Measurements from ENCODE around the gene NDUFAF2. TPM values are rescaled to one million over a fixed set of nuclear protein-coding genes. Genes with fewer than 3 reads are reported as not detected.
"Not testable (repeated sequence)": the region's sequence is repeated elsewhere in the genome, so short reads cannot be mapped to it uniquely, and the experiment has no call there.

The NDUFAF2 gene
- total and polyA plus RNA-seq, 2 of the 8 experiments (the other 6 are each of a cell fraction or from before 2014, with no cell fraction given), result 10.7 to 46.5 TPM

GRCh38 chr5:61187826-61188225 lies 242.8 kb downstream of the NDUFAF2 start:
- H3K27ac ChIP-seq (ENCODE audit: low read depth, low read length); H3K4me1 ChIP-seq (replicated peaks in 1 of 4; ENCODE audit: control insufficient read depth in 3 of 4, insufficient read depth in 4 of 4, low read length in 3 of 4); H3K9me3 ChIP-seq (ENCODE audit: insufficient read depth in 2 of 2, low read depth in 1 of 2, low read length in 1 of 2); H3K14ac ChIP-seq (ENCODE audit: insufficient read length); H2AFZ ChIP-seq (ENCODE audit: low read length); H4K8ac ChIP-seq (ENCODE audit: extremely low read depth, insufficient read depth, low read length); FAIRE-seq; H3K18ac ChIP-seq (ENCODE audit: extremely low read depth, low read length); H4K5ac ChIP-seq (ENCODE audit: insufficient read length, low read depth, low read length); H4K20me1 ChIP-seq (replicated peaks in 1 of 2; ENCODE audit: control insufficient read depth in 1 of 2, insufficient read depth in 2 of 2, low read length in 2 of 2); H3K4ac ChIP-seq (replicated peaks; ENCODE audit: insufficient read length, low read depth, low read length); DNase-seq (ENCODE audit: low read depth in 1 of 2, low spot score in 2 of 2); H2BK15ac ChIP-seq (ENCODE audit: low read length); H3K36me3 ChIP-seq (ENCODE audit: control insufficient read depth in 2 of 4, insufficient read depth in 4 of 4, low read length in 3 of 4); H3K23ac ChIP-seq (ENCODE audit: insufficient read length); H3K9ac ChIP-seq (replicated peaks in 1 of 4; ENCODE audit: extremely low read depth in 1 of 4, low read depth in 3 of 4, low read length in 3 of 4); H2BK5ac ChIP-seq (ENCODE audit: low read depth, low read length); H3K79me1 ChIP-seq (ENCODE audit: low read depth, low read length); H3K4me3 ChIP-seq (ENCODE audit: extremely low read depth in 1 of 4, insufficient read depth in 2 of 4, low read depth in 3 of 4, low read length in 4 of 4); H4K91ac ChIP-seq (replicated peaks; ENCODE audit: insufficient read length, low read length); H3K79me2 ChIP-seq (ENCODE audit: control insufficient read depth in 1 of 2, insufficient read depth in 2 of 2, low read length in 2 of 2); H2BK20ac ChIP-seq (ENCODE audit: low read length); H3K23me2 ChIP-seq (ENCODE audit: low read depth, low read length); CTCF ChIA-PET (ENCODE audit: partially characterized antibody); H3K27me3 ChIP-seq (replicated peaks in 1 of 4; ENCODE audit: control insufficient read depth in 3 of 4, extremely low read depth in 1 of 4, insufficient read depth in 3 of 4, low read length in 3 of 4); H3K56ac ChIP-seq (replicated peaks; ENCODE audit: insufficient read length, low read depth, low read length); H2AK5ac ChIP-seq (ENCODE audit: low read depth, low read length): not testable (repeated sequence)
- Histone ChIP-seq H2BK120ac (replicated peaks; ENCODE audit: low read depth, low read length) (peak overlapping the region; percentile 43), H3K4me2 (ENCODE audit: insufficient read depth in 1 of 2, low read depth in 2 of 2, low read length in 2 of 2) (peak overlapping the region; percentile 37 to 42; a peak in 1 of 4 replicates), H2BK12ac (ENCODE audit: low read depth, low read length) (peak overlapping the region; percentile 62; the same call in 1 of the 2 replicates)
- POLR2A ChIA-PET (ENCODE audit: partially characterized antibody), result interaction anchor here (0.6 kb wide), 1 partner anchor 461 kb away, joined by 4 read pairs; no protein-coding TSS in a partner anchor
- WGBS, 2 experiments (ENCODE audit: extremely low coverage in 1 of 2, insufficient coverage in 1 of 2, insufficient read length in 1 of 2, insufficient replicate concordance in 2 of 2, low coverage in 1 of 2, low lambda C conversion rate in 2 of 2, missing lambda C conversion rate in 1 of 2), result 96% methylated on average over 2 of the region's 2 CpGs; no CpG with 5 or more reads in 1 of the 2 experiments
